Mucosa of stomach (tissue), 1 donor: ENCODE data around the gene FOXK1.

Experiments
- H3K27me3 ChIP-seq: one replicate; pipeline ENCODE4 v1.7.0; 2013; ENCODE audit warnings: mild to moderate bottlenecking, low read length; ENCODE audit not compliant: control insufficient read depth, insufficient read depth
- H3K36me3 ChIP-seq: one replicate; pipeline ENCODE4 v1.7.0; 2013; ENCODE audit warnings: low read length; ENCODE audit not compliant: control insufficient read depth, insufficient read depth
- H3K4me1 ChIP-seq: one replicate; pipeline ENCODE4 v1.7.0; 2013; ENCODE audit warnings: mild to moderate bottlenecking, low read length; ENCODE audit not compliant: control insufficient read depth, insufficient read depth
- H3K4me3 ChIP-seq: one replicate; pipeline ENCODE4 v1.7.0; 2013; ENCODE audit warnings: low read length
- H3K9ac ChIP-seq: one replicate; pipeline ENCODE4 v1.7.0; 2013; ENCODE audit warnings: mild to moderate bottlenecking, low read length, moderate library complexity
- H3K9me3 ChIP-seq: one replicate; pipeline ENCODE4 v1.7.0; 2013; ENCODE audit warnings: mild to moderate bottlenecking, low read length, moderate library complexity; ENCODE audit not compliant: control insufficient read depth
- donor health status: Pancreatic carcinoma.

The FOXK1 gene

DNA sequence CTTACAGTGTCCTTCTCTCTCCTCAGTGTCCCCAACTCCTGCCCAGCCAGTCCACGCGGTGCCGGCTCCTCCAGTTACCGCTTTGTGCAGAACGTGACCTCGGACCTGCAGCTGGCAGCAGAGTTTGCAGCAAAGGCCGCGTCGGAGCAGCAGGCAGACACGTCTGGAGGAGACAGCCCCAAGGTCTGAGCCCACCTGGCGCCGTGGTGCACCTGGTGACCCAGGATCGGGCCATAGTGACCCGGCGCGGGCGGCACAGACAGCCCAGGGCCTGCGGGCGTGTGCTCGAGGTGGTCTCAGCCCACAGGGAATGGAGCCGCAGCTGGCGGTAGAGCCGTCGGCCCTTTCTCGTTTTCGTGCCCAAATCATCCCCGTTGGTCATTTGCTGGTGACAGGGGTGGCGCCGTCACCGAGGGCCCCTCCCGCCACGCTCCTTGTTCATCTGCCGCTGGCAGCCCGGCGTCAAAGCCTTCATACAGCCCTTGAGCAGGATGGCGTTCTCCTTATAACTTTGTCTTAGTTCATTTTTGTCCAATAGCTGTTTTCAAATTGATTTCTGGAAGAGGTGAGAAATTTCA lies 72.4 kb downstream of the FOXK1 start:
- Histone ChIP-seq H3K36me3 (no peaks in the 10 kb centered on the region), H3K9me3 (no peaks in the 10 kb centered on the region), H3K27me3 (no peaks in the 10 kb centered on the region), H3K4me1 (peaks cover 12% of the 10 kb centered on the region), H3K4me3 (no peak overlapping the region), H3K9ac (no peak overlapping the region)

DNA sequence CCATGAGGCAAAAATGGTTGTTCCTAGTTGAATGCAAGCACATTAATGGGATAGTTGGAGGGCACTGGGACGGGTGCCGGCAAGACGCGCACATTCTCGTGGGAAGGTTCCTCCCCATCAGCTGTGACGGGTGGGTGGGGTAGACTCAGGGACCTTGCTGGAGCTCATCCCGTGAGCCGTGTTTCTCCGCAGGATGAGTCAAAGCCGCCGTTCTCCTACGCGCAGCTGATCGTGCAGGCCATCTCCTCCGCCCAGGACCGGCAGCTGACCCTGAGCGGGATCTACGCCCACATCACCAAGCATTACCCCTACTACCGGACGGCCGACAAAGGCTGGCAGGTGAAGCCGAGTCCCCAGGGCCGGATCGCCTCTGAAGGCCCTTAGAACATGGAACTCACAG lies 73.0 kb downstream of the FOXK1 start:
- no peaks in the 10 kb centered on the region for H3K9me3 ChIP-seq
- peaks cover 12% of the 10 kb centered on the region for H3K4me1 ChIP-seq
- H3K4me3 ChIP-seq = no peak overlapping the region
- no peaks in the 10 kb centered on the region for H3K36me3 ChIP-seq
- H3K9ac ChIP-seq = no peak overlapping the region
- H3K27me3 ChIP-seq = no peaks in the 10 kb centered on the region

DNA sequence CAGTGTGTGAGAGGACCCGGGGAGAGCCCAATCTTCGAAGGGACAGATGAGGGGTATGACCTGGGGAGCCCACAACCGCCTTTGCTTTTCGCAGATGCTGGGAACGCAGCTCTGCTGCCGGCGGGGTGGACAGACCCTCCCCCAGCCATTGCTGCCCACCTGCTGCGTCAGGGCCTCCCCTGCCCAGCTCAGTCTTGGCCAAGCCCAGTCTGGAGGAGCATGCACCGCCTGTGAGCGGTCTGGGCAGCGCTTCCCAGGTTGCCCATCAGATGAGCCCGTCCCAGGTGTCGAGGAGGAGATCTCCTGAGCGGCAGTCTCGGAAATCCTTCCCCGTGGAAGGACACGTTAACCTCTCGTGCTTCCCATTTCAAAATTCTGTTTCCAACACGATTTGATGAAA lies 76.0 kb downstream of the FOXK1 start:
- peaks cover 6% of the 10 kb centered on the region for H3K36me3 ChIP-seq
- H3K9ac ChIP-seq = no peak overlapping the region
- no peaks in the 10 kb centered on the region for H3K27me3 ChIP-seq
- H3K4me1 ChIP-seq = peaks cover 7% of the 10 kb centered on the region
- H3K9me3 ChIP-seq = no peaks in the 10 kb centered on the region
- no peak overlapping the region for H3K4me3 ChIP-seq

DNA sequence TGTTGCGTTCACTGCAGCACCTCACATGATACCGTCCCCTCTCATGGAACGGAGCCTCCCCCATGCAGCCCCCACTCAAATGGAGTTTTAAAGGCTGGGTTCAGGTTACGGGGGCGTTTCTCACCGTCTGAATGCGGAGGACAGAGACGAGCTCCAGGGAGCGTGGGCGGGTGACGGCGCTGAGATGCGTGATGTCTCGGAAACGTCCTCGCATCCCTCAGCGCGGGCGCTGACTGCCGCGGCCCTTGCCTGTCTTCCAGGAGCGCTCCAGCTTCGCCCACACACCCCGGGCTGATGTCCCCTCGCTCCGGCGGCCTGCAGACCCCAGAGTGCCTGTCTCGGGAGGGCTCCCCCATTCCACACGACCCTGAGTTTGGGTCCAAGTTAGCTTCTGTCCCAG lies 76.7 kb downstream of the FOXK1 start:
- no peak overlapping the region for H3K4me3 ChIP-seq
- H3K27me3 ChIP-seq = no peaks in the 10 kb centered on the region
- peaks cover 12% of the 10 kb centered on the region for H3K36me3 ChIP-seq
- no peak overlapping the region for H3K9ac ChIP-seq
- no peaks in the 10 kb centered on the region for H3K9me3 ChIP-seq
- peaks cover 2% of the 10 kb centered on the region for H3K4me1 ChIP-seq

DNA sequence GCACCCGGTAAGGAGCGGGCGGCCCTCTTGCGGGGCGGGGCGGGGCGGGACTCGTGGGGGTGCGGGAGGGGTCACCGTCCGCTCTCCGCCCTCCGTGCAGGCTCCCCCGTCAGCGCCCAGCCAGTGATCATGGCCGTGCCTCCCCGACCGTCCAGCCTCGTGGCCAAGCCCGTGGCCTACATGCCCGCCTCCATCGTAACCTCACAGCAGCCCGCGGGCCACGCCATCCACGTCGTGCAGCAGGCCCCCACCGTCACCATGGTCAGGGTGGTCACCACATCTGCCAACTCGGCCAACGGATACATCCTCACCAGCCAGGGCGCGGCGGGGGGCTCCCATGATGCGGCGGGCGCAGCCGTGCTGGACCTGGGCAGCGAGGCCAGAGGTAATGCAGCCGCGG lies 77.1 kb downstream of the FOXK1 start:
- Histone ChIP-seq H3K36me3 (peaks cover 12% of the 10 kb centered on the region), H3K9me3 (no peaks in the 10 kb centered on the region), H3K27me3 (no peaks in the 10 kb centered on the region), H3K4me3 (no peak overlapping the region), H3K9ac (no peak overlapping the region), H3K4me1 (no peaks in the 10 kb centered on the region)

DNA sequence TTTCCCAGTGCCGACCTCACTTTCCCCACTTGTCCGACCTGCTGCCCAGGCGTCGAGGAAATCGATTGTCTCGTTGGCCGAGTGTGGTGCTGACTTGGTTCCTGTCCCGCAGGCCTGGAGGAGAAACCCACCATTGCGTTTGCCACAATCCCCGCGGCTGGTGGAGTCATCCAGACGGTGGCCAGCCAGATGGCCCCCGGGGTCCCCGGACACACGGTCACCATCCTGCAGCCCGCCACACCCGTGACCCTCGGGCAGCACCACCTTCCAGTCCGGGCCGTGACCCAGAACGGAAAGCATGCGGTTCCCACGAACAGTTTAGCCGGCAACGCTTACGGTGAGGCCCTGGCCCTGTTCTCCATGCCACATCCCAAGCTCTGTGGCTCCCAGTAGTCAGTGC lies 78.9 kb downstream of the FOXK1 start:
- Histone ChIP-seq H3K9me3 (no peaks in the 10 kb centered on the region), H3K4me1 (no peaks in the 10 kb centered on the region), H3K36me3 (peaks cover 12% of the 10 kb centered on the region), H3K4me3 (no peak overlapping the region), H3K9ac (no peak overlapping the region), H3K27me3 (no peaks in the 10 kb centered on the region)

DNA sequence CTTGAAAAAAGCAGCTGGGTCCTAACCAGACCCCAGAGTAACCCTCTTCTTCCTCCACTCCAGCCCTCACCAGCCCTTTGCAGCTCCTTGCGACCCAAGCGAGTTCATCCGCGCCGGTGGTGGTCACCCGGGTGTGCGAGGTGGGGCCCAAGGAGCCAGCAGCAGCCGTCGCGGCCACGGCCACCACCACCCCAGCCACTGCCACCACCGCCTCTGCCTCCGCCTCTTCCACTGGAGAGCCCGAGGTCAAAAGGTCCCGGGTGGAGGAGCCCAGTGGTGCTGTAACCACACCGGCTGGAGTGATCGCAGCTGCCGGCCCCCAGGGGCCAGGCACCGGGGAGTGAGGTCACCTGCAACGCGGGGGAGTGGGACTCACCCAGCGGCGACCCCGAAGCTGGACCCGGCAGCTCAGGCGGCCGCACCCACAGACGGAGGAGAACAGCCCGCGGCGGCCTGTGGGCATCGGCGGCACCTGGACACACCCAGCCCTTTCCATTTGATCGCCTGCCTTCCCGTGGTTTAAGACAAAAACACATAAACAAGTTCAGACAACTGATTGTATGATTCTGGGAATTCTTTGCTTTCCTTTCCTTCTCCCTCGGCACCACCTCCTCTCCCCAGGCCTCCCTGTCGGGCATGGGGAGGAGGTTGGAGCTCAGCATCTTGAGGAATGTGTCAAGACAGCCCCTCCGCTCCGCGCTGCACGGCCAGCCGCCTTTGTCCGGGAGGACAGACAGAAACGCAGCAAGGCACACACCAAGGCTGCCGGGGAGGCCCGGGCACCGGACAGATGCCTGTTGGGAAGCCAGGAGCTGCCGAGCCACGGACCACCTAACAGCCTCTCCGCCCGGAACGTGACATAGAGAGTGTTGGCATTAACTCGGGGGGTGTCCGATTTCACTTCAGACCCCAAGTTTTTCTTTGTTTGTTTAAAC lies 80.3 kb downstream of the FOXK1 start:
- no peaks in the 10 kb centered on the region for H3K4me1 ChIP-seq
- H3K27me3 ChIP-seq = no peaks in the 10 kb centered on the region
- H3K9ac ChIP-seq = no peak overlapping the region
- peaks cover 12% of the 10 kb centered on the region for H3K36me3 ChIP-seq
- no peak overlapping the region for H3K4me3 ChIP-seq
- no peaks in the 10 kb centered on the region for H3K9me3 ChIP-seq

DNA sequence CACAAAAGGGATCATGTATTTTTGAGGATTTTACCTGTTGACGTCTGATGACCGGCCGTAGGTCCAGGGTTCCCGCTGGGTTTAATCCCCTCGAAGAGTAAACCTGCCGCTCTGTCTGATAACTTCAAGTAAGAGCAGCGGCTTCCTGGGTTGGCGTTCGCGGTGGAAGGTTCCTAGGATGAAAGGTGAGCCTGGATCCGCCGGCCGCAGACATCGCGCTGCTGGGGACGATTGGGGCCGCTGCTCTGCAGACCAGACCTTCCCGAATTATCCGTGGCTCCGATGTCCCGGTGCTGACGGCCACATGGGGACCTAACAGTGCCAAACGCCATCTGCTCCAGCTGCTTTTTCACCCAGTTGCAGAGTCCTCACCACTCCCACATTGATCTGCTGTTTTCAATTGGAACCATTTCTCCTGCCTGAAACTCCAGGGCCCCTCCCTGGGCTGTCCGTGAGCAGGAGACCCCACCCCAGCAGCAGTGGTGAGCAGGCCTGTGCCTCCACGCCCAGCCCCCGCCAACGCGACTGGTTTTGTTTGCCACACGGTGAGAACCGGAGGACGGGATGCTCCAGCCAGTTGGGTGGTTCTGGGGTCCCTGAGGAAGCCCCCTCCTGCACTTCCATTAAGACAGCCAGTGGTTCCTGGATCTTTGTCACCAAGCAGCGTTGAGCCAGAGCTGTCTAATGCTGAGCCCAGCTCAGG lies 81.1 kb downstream of the FOXK1 start:
- Histone ChIP-seq H3K27me3 (no peaks in the 10 kb centered on the region), H3K9ac (no peak overlapping the region), H3K36me3 (peaks cover 12% of the 10 kb centered on the region), H3K4me3 (no peak overlapping the region), H3K4me1 (no peaks in the 10 kb centered on the region), H3K9me3 (no peaks in the 10 kb centered on the region)

DNA sequence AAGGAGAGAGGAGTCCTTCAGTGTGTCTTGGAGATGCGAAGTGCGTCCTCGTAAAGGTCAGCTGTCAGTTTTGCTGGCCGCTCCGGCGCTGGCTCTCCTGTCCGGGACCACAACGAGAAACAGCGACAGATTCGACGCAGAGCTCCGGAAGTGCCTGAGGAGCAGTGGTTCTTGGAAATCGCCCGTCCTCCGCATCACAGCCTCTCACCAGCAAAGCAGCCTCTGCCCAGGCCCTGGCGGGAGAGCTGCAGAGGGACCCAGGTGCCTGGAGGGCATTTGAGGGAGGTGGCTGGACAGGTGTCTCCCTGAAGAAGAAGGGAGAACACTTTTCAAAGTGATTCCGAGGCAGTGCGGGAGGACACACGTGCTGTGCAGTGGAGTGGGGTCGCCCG lies 81.7 kb downstream of the FOXK1 start:
- no peaks in the 10 kb centered on the region for H3K27me3 ChIP-seq
- peaks cover 12% of the 10 kb centered on the region for H3K36me3 ChIP-seq
- H3K9me3 ChIP-seq = no peaks in the 10 kb centered on the region
- H3K9ac ChIP-seq = no peak overlapping the region
- H3K4me1 ChIP-seq = no peaks in the 10 kb centered on the region
- no peak overlapping the region for H3K4me3 ChIP-seq

DNA sequence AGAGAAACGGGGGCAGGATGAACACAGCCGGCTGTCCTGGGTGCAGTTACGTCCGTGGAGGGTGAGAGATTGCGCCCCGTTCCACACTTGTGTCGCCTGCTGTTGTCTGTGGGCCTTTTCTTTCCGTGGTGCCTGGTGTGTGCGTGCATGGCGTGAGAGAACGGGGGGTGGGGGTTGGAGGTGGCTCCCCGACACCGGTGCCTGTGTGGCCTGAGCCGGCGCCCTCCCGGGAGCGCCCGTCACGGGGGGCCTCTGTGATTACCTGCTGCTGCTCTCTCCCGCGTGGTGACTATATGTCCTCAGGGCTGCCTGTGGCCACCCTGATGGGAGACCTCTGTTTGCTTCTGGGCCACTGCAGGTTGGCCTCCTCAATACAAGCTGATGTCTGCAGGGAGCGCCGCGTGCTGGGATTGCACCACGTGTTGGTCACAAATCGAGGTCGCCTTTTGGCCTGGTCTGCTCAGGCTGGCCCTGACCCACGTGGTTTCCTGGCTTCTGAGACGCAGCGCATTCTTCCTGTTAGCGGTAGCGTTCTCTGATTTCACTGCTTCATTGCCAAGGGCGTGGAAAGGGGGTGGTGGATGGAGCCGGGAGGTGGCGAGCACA lies 82.4 kb downstream of the FOXK1 start:
- Histone ChIP-seq H3K36me3 (peaks cover 12% of the 10 kb centered on the region), H3K9ac (no peak overlapping the region), H3K4me3 (no peak overlapping the region), H3K27me3 (no peaks in the 10 kb centered on the region), H3K4me1 (no peaks in the 10 kb centered on the region), H3K9me3 (no peaks in the 10 kb centered on the region)

DNA sequence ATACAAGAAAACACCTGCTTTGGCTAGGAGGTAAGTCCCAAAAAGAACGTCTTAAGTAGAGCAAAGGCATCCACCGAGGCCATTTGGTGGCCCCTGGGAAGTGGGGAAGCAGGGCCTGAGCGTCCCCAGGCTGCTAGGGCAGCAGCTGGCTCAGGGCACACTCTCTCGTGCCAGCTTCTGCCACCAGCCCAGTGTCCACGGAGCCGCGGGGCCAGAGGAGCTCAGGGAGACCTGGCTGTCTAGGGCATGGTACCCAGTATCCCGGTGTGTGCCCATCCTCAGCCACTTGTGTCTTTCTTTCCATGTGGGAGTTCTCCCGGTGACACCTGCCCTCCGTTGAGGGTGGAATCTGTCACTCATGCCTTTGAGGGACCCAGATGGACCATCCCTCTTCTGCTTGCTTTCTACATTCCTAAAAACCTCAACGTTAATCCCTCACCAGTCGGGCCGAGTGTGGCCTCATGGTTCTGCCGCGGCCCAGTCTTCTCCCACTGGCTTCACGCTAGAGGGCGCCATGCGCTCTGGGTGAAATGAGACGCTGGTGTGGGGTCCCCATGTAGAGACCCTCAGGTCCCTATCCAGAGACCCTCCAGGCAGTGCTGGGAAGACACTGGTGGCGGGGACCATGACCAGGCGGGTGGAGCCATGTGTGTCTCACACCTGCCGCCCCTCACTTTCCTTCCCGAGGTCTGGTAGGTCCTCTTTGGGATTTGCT lies 83.8 kb downstream of the FOXK1 start:
- Histone ChIP-seq H3K9me3 (no peaks in the 10 kb centered on the region), H3K4me3 (no peak overlapping the region), H3K4me1 (no peaks in the 10 kb centered on the region), H3K9ac (no peak overlapping the region), H3K36me3 (peaks cover 12% of the 10 kb centered on the region), H3K27me3 (no peaks in the 10 kb centered on the region)
